HG02870 (cell line): ENCODE data around the gene ARHGEF7.

Experiments
- ATAC-seq: cut with Tn5 transposase; IDR thresholded peaks from one replicate; pipeline ENCODE4 v1.9.1; 2021; ENCODE audit warnings: mild to moderate bottlenecking, moderate library complexity; ENCODE audit not compliant: unreplicated experiment

The ARHGEF7 gene

DNA sequence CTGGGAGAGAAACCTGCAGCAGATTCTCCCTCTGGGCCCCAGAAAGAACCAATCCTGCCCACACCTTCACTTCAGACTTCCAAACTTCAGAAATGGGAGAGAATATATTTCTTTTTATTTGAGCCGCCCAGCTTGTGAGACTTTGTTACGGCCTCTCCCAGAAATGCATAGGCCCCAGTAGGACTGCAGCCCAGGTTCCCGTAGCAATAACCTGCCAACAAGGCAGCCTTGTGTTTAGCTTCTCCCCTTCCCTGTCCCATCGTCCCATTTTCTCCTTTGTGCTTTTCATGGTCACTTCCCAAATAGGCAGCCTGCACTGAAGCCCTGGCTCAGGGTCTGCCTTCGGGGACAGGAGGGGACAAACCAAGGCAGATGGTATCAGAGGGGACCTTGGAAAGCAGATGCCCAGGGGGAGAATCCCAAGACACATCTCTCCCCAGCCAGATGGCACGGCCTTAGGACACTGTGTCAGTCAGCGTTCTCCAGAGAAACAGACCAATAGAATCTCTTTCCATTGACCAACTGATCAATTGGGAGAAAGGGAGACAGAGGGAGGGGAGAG lies 3.7 kb upstream of the ARHGEF7 start:
- no peak for ATAC-seq

GRCh38 chr13:111112196-111112595 lies 2.9 kb upstream of the ARHGEF7 start:
- no peak for ATAC-seq

DNA sequence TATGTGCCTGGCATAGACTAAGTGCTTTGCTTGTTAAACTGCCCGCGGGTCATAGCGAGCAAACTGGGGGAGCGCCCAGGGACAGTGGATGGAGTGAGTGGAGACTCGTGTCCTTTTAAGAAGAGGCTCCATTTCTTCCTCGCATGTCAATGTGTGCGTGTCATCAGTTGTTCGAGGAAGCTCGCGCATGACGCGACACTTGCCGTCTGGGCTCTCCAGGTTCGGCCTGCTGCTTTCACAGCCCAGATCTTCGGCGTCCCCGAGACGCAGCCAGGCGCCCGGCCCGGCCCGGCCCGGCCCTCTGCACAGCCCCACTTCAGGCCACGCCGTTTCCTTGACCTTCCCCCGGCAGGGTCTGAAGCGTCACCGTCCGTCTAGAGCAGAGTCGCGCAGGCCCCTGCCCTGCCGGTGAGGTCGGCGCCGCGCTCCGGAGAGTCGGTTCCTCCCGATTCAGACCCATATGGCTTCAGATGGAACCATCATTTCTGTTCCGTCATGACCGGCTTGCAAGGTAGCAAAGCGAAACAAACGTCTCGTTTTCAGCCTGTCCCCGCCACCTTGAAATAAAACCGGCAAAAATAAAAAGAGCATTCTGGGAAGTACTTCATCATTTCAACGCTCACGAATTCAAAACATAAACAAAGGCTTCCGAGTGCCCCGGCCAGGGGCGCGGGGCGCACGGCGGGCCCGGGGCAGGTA lies 599 bp upstream of the ARHGEF7 start:
- peak; percentile 37 for ATAC-seq

DNA sequence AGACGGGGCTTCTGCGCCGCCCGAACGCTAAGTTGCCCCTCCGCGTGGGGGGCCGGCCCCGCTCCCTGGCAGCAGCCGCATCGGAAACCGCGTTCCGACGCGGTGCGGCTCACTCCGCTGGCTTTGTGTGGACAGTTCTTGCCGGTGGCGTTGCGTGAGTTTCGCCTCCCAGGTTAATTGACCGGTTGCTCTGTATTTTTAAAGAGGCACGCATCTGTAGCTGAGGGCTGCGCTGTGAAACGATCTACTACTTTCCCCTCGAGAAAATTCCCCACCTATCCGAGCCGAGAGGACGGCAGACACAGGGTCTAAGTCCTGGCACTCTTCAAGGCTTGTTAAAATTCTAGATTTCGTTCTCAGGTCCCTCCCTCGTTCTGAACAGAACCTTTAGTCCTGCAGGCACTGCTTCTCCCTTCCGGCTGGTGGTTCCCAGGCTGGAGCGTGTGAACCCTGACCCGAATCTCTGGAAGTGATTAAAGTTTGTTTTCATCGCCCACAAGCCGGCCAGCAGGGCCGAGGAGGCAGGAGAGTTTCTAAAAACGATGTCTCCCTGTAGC lies 933 bp downstream of the ARHGEF7 start:
- no peak for ATAC-seq

DNA sequence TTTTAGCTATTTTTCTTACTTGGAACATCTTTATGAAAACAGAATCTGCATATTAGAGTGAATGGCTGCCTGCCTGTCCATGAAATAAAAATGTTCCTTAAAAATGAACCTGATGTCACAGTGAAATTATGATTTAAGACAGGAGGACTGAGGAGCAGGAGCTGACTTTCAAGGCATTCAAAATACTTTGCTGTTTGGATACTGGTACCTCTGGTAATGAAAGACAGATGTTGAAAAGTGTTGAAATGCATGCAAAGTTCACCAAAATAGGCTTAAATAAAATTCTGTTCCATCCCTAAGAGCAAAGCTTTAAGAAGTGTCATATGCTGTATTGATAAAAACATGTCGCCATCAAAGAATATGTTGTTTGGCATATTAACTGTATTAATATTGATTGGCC lies 1.7 kb downstream of the ARHGEF7 start:
- no peak for ATAC-seq

GRCh38 chr13:111117289-111117688 lies 2.2 kb downstream of the ARHGEF7 start:
- ATAC-seq: no peak

DNA sequence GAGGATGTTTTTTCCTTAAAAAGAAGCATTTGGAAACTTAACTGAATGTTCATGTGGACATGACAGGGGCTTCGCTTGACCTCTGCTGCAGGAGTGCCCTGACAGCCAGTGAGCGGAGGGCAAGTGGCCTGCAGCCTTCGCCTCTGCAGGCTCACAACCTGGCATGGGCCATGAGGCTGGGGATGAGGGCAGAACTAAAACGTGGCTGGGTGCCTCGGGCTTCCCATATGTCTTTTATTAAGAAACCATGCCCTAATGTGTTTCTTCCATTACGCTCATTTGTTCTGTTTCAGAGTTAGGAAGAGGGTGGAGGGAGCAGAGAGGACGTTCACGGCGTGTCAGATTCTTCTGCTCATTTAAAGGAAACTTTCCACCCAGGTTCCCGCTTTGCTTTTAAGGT lies 2.9 kb downstream of the ARHGEF7 start:
- ATAC-seq: no peak

GRCh38 chr13:111118898-111119607 lies 3.9 kb downstream of the ARHGEF7 start:
- no peak for ATAC-seq

- no peak for ATAC-seq
Observed at GRCh38 chr13:111119966-111120365, 4.9 kb downstream of the ARHGEF7 start.

DNA sequence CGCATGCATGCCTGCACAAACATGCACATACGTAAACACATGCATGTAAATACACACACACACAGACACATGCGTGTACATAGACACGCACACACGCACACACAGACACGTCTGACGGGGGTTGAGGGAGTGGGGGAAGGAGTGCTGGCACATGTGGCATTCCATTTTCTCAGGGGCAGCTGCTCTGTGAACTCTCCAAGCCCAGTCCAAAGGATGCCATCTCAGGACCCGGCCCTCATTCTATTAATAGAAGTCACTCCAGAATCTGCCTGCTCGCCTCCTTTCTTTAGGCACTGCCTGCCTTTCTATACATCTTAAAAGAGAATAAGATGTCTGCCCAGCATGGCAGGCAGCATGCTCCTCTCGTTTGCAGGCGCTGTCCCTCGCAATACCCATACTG lies 5.3 kb downstream of the ARHGEF7 start:
- ATAC-seq: no peak

DNA sequence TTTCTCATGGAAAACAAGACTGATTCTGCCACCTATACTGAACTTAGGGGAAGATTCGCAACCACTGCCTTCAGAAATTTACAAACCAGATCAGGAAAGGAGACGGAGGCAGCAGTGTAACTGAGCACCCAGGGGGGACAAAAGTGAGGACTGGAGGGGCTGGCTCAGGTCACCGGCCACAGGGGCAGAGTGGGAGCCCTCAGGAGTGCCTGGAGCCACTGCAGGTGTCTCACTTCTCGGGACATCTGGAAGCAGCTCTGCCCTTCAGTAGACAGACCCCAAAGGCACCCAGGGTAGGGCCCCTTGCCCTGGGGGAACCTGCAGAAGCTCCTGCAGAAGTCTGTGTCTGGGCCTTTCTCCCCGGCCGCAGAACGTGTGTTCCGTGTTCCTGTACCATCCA lies 5.8 kb downstream of the ARHGEF7 start:
- ATAC-seq: no peak

DNA sequence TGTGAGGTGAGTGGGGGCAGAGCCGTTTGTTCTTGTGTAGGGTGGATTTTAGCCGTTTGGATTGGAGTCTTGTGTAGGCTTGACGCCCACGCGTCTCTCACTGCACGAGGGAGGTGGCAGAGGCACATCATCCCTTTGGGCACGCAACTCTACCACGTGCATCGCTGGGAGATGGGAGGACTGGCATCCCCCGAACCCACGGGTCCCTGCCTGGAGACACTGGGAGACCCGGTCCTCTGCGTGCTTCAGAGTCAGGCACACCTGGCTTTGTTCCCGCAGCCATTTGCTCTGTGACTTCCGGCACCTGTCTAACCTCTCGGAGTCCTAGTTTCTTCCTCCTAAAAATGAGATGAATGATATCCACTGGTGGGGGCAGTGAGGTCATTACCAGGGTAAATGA lies 6.4 kb downstream of the ARHGEF7 start:
- no peak for ATAC-seq

DNA sequence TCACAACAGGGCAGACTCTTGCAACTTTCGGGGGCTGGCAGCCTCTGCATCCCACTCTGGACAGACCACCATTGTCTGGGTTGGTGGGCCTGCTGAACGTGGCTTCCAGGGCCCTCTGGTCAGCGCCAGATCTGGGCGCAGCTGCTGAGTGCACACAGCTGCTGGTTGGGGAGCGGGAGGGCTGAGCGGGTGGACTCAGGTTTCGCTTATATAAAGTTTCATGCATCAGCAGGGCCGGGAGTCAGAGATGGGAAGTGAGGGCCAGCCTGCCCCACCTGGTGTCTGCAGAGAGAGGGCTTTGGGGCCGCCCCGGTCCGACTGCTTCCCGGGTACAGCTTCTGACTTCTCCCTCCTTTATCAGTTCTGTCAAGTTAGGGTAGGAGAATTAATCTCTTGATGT lies 6.9 kb downstream of the ARHGEF7 start:
- ATAC-seq: no peak

- ATAC-seq: no peak
Observed at GRCh38 chr13:111122631-111123030, 7.5 kb downstream of the ARHGEF7 start.

DNA sequence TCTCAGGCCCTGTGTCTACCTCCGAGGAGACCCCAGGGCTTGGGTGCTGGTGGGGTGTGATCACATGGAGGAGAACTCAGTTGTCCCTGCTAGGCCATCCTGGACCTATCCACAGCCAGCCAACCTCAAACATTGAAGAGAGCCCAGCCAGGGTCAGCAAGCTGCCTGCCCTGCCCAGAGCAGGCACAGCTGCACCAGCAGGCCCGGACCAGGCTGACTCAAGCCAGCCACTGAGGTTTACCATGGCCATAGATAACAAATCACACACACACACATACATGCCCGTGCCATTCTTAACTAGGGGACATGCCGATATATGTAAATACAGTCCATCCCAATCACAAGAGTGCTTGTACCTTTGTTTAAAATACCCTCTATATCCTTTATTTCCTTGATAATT lies 8.1 kb downstream of the ARHGEF7 start:
- no peak for ATAC-seq

DNA sequence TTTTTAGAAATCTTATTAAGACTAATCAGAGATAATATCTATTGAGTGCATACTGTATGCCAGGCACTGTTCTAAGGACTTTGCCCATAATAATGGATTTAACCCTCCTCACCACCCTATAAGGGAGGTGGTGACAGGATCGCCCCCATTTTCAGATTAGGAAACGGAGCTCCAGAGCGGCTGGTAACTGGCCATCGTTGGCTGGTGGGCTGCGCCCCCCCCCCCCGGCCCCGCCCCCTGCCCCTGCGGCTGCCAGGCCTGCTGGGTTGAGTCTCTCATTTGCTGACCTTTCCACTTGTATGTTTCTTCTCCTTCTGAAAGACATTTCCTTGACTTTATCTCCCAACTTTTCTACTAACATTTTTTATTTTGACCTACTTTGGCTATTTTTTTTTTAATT lies 8.5 kb downstream of the ARHGEF7 start:
- no peak for ATAC-seq

- ATAC-seq: no peak
Observed at GRCh38 chr13:111126509-111126908, 11.4 kb downstream of the ARHGEF7 start.

DNA sequence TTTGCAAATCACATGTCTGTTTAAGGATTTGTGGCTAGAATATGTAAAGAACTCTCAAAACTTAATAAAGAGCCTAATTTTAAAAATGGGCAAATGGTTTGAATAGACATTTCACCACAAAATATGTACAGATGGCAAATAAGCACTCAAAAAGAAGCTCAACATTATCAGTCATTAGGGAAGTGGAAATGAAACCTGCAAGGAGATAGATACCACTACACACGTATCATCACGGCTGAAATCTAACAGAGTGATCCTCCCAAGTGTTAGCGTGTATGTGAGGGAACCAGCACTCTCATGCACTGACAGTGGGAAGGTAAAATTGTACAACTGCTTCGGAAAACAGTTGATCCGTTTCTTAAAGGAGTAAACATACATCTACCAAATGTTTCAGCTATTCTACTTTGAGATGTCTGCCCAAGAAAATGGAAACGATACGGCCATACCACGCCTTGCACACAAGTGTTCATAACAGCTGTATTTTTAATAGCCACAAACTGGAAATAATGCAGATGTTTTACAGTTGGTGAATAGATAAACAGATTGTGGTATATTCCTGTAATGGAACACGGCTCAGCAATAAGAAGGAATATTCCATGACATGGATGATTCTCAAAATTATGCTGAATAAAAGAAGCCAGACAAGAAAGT lies 14.5 kb downstream of the ARHGEF7 start:
- ATAC-seq: peak; percentile 99

DNA sequence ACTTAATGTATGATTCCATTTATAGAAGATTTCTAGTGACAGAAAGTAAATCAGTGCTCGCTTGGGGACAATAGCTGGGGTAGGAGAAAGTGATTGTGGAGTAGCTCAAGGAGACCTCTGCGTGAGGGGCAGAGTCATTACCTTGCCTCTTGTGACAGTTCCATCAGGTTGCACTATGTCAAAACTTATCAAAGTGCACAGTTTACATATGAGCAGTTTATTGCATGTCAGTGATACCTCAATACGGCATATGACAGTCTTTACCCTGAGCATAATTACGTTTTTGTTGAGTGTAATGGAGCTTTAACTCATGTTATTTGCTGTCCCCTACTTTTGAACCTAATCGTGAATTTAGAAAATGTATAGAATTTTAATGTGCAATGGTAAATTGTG lies 15.0 kb downstream of the ARHGEF7 start:
- ATAC-seq: no peak

DNA sequence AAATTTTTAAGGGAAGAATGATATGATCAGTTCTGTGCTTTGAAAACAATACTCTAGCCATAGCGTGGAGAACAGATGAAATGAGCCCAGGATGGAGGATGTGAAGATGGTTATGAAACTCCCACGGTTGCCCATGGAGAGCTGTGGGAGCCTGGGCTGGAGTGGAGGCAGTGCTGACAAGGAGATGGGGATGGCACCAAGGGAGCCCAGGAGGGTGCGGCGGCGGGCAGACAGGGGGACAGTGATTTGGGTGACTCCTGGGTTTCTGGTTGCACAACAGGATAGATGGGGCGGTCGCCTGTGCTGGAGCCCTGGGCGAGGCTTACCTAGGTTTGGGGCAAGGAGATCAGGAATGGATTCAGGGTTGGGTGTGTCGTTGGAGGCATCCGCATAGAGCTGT lies 15.9 kb downstream of the ARHGEF7 start:
- ATAC-seq: no peak

- no peak for ATAC-seq
Observed at GRCh38 chr13:111131611-111132010, 16.5 kb downstream of the ARHGEF7 start.

- ATAC-seq: no peak
Observed at GRCh38 chr13:111132948-111133347, 17.8 kb downstream of the ARHGEF7 start.
